Neuronal stem cell (in vitro differentiated cells): Measurements from ENCODE around the gene RNF157.

Experiments used
- DNase-seq: peaks from one replicate; pipeline ENCODE4 v3.0.0-alpha.2; 2013; ENCODE audit warnings: low spot score
- H2AFZ ChIP-seq: one replicate; pipeline ENCODE4 v1.6.1; 2013; ENCODE audit warnings: mild to moderate bottlenecking, low read length, inconsistent platforms
- H2AK5ac ChIP-seq: 2 replicates; pipeline ENCODE4 v1.6.1; 2013; ENCODE audit warnings: low read depth, mild to moderate bottlenecking, inconsistent platforms, low read length, moderate library complexity, mixed read lengths
- H2BK120ac ChIP-seq: 2 replicates; pipeline ENCODE4 v1.6.1; 2013; ENCODE audit warnings: low read depth, mild to moderate bottlenecking, inconsistent platforms, low read length, moderate library complexity, mixed read lengths
- H2BK12ac ChIP-seq: one replicate; pipeline ENCODE4 v1.6.1; 2013; ENCODE audit warnings: low read length, inconsistent platforms
- H2BK15ac ChIP-seq: 2 replicates; pipeline ENCODE4 v1.6.1; 2013; ENCODE audit warnings: mild to moderate bottlenecking, low read length, inconsistent platforms, mixed read lengths
- H2BK5ac ChIP-seq: one replicate; pipeline ENCODE4 v1.6.1; 2013; ENCODE audit warnings: inconsistent platforms, mild to moderate bottlenecking, low read length, moderate library complexity
- H3K14ac ChIP-seq: one replicate; pipeline ENCODE4 v1.6.1; 2013; ENCODE audit warnings: low read length, inconsistent platforms
- H3K18ac ChIP-seq: 2 replicates; pipeline ENCODE4 v1.6.1; 2013; ENCODE audit warnings: low read length, inconsistent platforms
- H3K23ac ChIP-seq: 2 replicates; pipeline ENCODE4 v1.6.1; 2013; ENCODE audit warnings: low read depth, mild to moderate bottlenecking, mixed read lengths, low read length, inconsistent platforms; ENCODE audit not compliant: poor library complexity
- H3K27ac ChIP-seq: replicated peaks from 3 replicates; pipeline ENCODE4 v1.5.1; 2013; ENCODE audit warnings: low read length, inconsistent platforms
- H3K27me3 ChIP-seq, 3 experiments: 2 replicates each; pipeline ENCODE4 v1.6.1; 2013; ENCODE audit warnings: low read length in 3 of 3, mild to moderate bottlenecking in 2 of 3, inconsistent platforms in 1 of 3, low read depth in 1 of 3, mixed read lengths in 1 of 3, moderate library complexity in 1 of 3; ENCODE audit not compliant: control insufficient read depth in 3 of 3, insufficient read depth in 3 of 3
- H3K36me3 ChIP-seq, 2 donors: replicated peaks in 1 of 2; 2 replicates each; pipeline ENCODE4 v1.6.1; 2013; ENCODE audit warnings: low read length in 2 of 2; ENCODE audit not compliant: control insufficient read depth in 2 of 2, insufficient read depth in 2 of 2
- H3K4ac ChIP-seq: 2 replicates; pipeline ENCODE4 v1.6.1; 2013; ENCODE audit warnings: inconsistent platforms, mild to moderate bottlenecking, low read length, moderate library complexity
- H3K4me1 ChIP-seq, 2 donors: 1 replicate in 1 of 2; 2 replicates in 1 of 2; pipeline ENCODE4 v1.6.1; 2013; ENCODE audit warnings: low read length in 2 of 2, low read depth in 1 of 2; ENCODE audit not compliant: control insufficient read depth in 2 of 2, insufficient read depth in 1 of 2
- H3K4me2 ChIP-seq: one replicate; pipeline ENCODE4 v1.6.1; 2013; ENCODE audit warnings: mild to moderate bottlenecking, low read length, inconsistent platforms; ENCODE audit not compliant: insufficient read depth, poor library complexity, severe bottlenecking
- H3K4me3 ChIP-seq, 2 donors: 2 replicates each; pipeline ENCODE4 v1.5.1; 2013; ENCODE audit warnings: low read length in 2 of 2, mild to moderate bottlenecking in 2 of 2, inconsistent platforms in 1 of 2, moderate library complexity in 1 of 2
- H3K79me1 ChIP-seq: one replicate; pipeline ENCODE4 v1.6.1; 2013; ENCODE audit warnings: low read depth, mild to moderate bottlenecking, inconsistent platforms, low read length, moderate library complexity
- H3K9ac ChIP-seq: one replicate; pipeline ENCODE4 v1.6.1; 2013; ENCODE audit warnings: mild to moderate bottlenecking, low read depth, low read length, inconsistent platforms; ENCODE audit not compliant: poor library complexity
- H3K9me3 ChIP-seq, 2 donors: replicated peaks in 1 of 2; 2 replicates each; pipeline versions ENCODE3 to v1.6.1; 2013; ENCODE audit warnings: low read length in 2 of 2, mild to moderate bottlenecking in 2 of 2, inconsistent platforms in 1 of 2, low read depth in 1 of 2, mixed read lengths in 1 of 2, moderate library complexity in 1 of 2; ENCODE audit not compliant: control insufficient read depth in 2 of 2, insufficient read depth in 1 of 2
- H4K8ac ChIP-seq: one replicate; pipeline ENCODE4 v1.6.1; 2013; ENCODE audit warnings: low read depth, mild to moderate bottlenecking, inconsistent platforms, low read length, moderate library complexity
- H4K91ac ChIP-seq: one replicate; pipeline ENCODE4 v1.6.1; 2013; ENCODE audit warnings: low read length, low read depth, mild to moderate bottlenecking, inconsistent platforms; ENCODE audit not compliant: poor library complexity
- WGBS, 2 donors: extraction: QIAGEN DNeasy Blood & Tissue Kit; methylation state at CpG; one replicate each; pipeline ENCODE4 v1.1.7; 2013; ENCODE audit warnings: missing lambda C conversion rate in 2 of 2, mixed read lengths in 1 of 2; ENCODE audit not compliant: insufficient read length in 2 of 2, insufficient replicate concordance in 1 of 2; ENCODE audit errors: extremely low coverage in 2 of 2; 5-methylcytosine and 5-hydroxymethylcytosine counted together

RNF157 gene

GRCh38 chr17:76132574-76133338 is 107.5 kb downstream of the RNF157 start:
- peaks cover 0 to 1% of the 10 kb centered on the region in 2 donors for H3K9me3 ChIP-seq
- peak overlapping the region; percentile 94 for H2BK5ac ChIP-seq
- H2BK12ac ChIP-seq: peak overlapping the region; percentile 73
- peak overlapping the region; percentile 90 for H2AK5ac ChIP-seq
- H3K14ac ChIP-seq: no peak overlapping the region
- H4K8ac ChIP-seq: no peak overlapping the region
- peak overlapping the region; percentile 47 for H2BK120ac ChIP-seq
- peak overlapping the region; percentile 57 for H3K4me2 ChIP-seq
- peak overlapping the region; percentile 66 for H2AFZ ChIP-seq
- peaks cover 3% of the 10 kb centered on the region for H3K79me1 ChIP-seq
- H3K27me3 ChIP-seq: peaks cover 0 to 48% (median 0%) of the 10 kb centered on the region in 3 experiments
- no peak overlapping the region for H3K4me3 ChIP-seq
- H3K27ac ChIP-seq: no peak overlapping the region
- H3K36me3 ChIP-seq: no peaks in the 10 kb centered on the region
- peak overlapping the region; percentile 92 for H4K91ac ChIP-seq
- no peak for DNase-seq
- peak overlapping the region; percentile 90 for H3K18ac ChIP-seq
- peak overlapping the region; percentile 50 for H3K9ac ChIP-seq
- no CpG with 5 or more reads among the region's 21 CpGs for WGBS, 2 donors
- peak overlapping the region; percentile 92 for H2BK15ac ChIP-seq
- no peak overlapping the region for H3K23ac ChIP-seq
- peaks cover 41% of the 10 kb centered on the region in 2 donors for H3K4me1 ChIP-seq
- H3K4ac ChIP-seq: peak overlapping the region; percentile 89

GRCh38 chr17:76131692-76132573 is 108.4 kb downstream of the RNF157 start:
- WGBS, 2 donors: no CpG with 5 or more reads among the region's 21 CpGs
- H2AFZ ChIP-seq: peak overlapping the region; percentile 59
- H4K91ac ChIP-seq: no peak overlapping the region
- H2BK120ac ChIP-seq: peak overlapping the region; percentile 52
- no peak overlapping the region for H3K27ac ChIP-seq
- no peak for DNase-seq
- H3K9ac ChIP-seq: no peak overlapping the region
- peak overlapping the region; percentile 94 for H2BK5ac ChIP-seq
- H3K18ac ChIP-seq: peak overlapping the region; percentile 93
- H3K4me2 ChIP-seq: peak overlapping the region; percentile 45
- no peak overlapping the region for H3K4me3 ChIP-seq
- H2AK5ac ChIP-seq: peak overlapping the region; percentile 90
- H3K79me1 ChIP-seq: no peaks in the 10 kb centered on the region
- no peaks in the 10 kb centered on the region for H3K36me3 ChIP-seq
- H3K14ac ChIP-seq: peak overlapping the region; percentile 71
- H3K27me3 ChIP-seq: peaks cover 0 to 40% (median 0%) of the 10 kb centered on the region in 3 experiments
- no peak overlapping the region for H3K23ac ChIP-seq
- peak overlapping the region; percentile 93 for H3K4ac ChIP-seq
- H3K4me1 ChIP-seq: peaks cover 32% of the 10 kb centered on the region in 2 donors
- H2BK12ac ChIP-seq: peak overlapping the region; percentile 99
- H2BK15ac ChIP-seq: peak overlapping the region; percentile 99
- H4K8ac ChIP-seq: peak overlapping the region; percentile 43
- H3K9me3 ChIP-seq: peaks cover 0 to 1% of the 10 kb centered on the region in 2 donors

- Histone ChIP-seq H2BK15ac (peak overlapping the region; percentile 99), H3K4me2 (no peak overlapping the region), H4K91ac (no peak overlapping the region), H2BK120ac (peak overlapping the region; percentile 52), H3K4me1 (peaks cover 26 to 28% of the 10 kb centered on the region in 2 donors), H3K36me3 (no peaks in the 10 kb centered on the region), H3K4me3 (no peak overlapping the region), H3K9ac (no peak overlapping the region), H2BK12ac (peak overlapping the region; percentile 89), H2BK5ac (no peak overlapping the region), H3K9me3 (peaks cover 0 to 1% of the 10 kb centered on the region in 2 donors), H3K27me3 (peaks cover 0 to 36% (median 0%) of the 10 kb centered on the region in 3 experiments), H3K23ac (no peak overlapping the region), H4K8ac (no peak overlapping the region), H2AFZ (peak overlapping the region; percentile 59), H3K79me1 (no peaks in the 10 kb centered on the region), H3K18ac (peak overlapping the region; percentile 39), H2AK5ac (peak overlapping the region; percentile 90), H3K4ac (no peak overlapping the region), H3K27ac (no peak overlapping the region), H3K14ac (peak overlapping the region; percentile 25)
- no peak for DNase-seq
- no CpG with 5 or more reads among the region's 21 CpGs for WGBS, 2 donors
Observed at GRCh38 chr17:76131051-76131691, 109.1 kb downstream of the RNF157 start.
